Activated T-cell treated with anti-CD3 and anti-CD28 coated beads for 48 hours (primary cell): ENCODE data around the gene IGFN1.
"Not testable (repeated sequence)": the region's sequence is repeated elsewhere in the genome, so short reads cannot be mapped to it uniquely, and the experiment has no call there.

Experiments used
- DNase-seq: peaks from one replicate; pipeline ENCODE4 v3.0.0-alpha.2; 2020; ENCODE audit warnings: low read depth

IGFN1 gene

DNA sequence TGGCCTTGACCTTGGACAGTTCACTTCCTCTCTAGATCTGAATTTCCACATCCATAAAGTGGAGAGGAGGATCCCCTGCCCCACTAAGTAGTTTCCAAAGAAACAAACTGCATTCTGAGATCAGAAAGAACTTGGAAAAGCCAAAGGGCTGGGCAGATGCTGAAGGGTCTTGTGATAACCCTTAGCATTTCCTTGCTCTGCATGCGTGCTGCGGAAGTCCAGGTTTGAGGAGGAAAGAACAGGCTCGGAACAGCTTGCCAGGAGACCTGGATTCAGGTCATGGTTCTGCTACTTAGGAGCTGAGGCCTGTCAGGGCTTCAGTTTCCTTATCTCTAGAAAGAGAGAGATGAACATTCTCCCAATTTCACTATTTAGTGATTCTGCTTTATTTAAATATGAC, 27.2 kb downstream of the IGFN1 start:
- DNase-seq = no peak

DNA sequence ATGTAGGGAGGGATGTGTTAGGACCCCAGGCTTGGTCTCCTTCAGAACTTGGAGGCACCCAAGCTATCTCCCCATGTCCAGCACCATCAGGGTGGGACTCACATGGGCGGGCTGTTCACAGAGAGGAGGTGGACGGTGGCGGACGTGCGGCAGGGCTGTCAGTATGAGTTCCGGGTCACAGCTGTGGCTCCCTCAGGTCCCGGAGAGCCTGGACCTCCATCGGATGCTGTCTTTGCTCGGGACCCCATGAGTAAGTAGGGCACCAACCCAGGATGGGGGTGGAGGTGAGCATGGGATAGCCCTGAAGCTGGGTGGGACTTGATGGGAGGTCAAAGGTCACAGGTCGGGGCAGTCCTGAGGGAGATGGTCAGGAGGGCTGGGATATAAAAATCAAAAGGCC, 27.8 kb downstream of the IGFN1 start:
- no peak for DNase-seq

DNA sequence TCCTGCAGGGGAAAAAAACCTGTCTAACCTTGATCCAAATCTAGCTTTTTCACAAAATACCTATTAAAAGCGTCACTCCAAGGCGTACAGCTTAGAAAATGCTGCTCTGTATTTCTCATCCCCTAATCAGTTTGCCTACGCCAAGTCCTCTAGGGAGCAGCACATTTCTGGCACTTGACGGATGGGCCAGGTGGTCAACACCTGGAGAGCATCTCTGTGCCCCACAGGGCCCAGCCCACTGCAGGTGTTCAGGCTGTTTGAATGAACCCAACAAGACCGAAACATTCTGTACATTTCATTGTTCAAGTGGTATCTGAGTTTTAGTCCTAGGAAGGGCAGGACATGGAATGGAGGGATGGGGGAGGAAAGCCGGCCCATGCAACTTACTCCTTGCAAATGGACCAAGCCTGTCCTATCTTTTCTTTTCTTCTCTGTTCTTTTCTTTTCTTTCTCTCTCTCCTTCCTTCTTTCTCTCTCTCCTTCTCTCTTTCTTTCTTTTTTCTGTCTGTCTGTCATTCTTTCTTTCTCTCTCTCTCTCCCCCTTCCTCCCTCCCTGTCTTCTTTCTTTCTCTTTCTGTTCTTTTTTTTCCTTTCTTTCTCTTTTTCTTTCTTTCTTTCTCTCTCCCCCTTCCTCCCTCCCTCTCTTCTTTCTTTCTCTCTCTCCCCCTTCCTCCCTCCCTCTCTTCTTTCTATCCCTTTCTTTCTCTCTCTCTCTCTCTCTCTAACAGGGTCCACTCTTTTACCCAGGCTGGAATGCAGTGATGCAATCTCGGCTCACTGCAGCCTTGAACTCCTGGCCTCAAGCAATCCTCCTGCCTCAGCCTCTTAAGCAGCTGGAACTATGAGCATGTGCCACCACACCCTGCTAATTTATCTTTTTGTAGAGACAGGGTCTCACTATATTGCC, 29.1 kb downstream of the IGFN1 start:
- DNase-seq = no peak

DNA sequence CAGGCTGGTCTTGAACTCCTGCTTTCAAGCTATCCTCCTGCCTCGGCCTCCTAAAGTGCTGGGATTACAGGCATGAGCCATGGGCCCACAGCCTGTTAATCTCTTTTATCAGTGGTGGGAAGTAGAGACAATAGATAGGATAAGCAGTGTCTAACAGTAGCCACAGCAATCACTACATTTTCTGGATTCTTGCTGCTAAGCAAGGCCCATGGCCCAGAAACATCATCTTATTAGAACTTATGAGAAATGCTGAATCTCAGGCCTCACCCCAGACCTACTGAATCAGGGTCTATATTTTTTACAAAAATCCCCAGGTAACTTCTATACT, 29.7 kb downstream of the IGFN1 start:
- DNase-seq = no peak

DNA sequence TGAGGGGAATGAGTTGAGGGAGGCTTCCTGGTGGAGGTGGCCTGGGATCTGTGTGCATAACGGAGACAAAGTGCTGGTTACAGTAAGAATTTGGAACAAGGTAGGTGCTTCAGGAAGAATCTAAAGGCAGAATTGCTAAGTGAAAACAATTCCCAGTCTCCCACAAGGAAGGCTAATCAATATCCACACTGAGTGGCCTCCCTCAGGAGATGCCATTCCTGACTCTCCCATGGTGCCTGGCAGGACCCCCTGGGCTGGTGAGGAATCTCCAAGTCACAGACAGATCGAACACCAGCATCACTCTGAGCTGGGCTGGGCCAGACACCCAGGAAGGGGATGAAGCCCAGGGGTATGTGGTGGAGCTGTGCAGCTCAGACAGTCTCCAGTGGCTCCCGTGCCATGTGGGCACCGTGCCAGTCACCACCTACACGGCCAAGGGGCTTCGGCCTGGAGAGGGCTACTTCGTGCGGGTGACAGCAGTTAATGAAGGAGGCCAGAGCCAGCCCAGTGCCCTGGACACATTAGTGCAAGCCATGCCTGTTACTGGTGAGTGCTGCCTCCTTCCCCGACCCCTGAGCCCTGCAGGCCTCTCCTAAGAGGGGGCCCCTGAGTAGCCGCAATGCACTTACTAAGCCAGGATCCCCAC, 30.7 kb downstream of the IGFN1 start:
- DNase-seq = no peak

DNA sequence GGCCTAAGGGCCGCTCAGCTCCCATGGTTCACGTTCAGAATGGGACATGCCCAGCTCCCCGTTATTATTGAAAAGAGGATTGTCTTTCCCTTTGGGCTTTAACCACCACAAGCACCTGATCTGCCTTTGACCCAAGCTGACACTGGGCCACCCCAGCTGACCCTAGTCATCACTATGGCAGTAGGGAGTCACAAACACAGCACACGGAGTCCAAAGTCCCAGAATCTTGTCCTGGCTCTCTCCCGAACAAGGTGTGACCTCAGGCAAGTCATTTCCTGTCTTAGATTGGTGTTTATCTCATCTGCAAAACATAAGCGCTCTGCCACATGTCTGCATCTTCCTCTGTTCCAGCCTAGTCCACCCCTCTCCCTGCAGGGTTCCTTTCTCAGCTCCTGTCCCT, 31.5 kb downstream of the IGFN1 start:
- DNase-seq = no peak

DNA sequence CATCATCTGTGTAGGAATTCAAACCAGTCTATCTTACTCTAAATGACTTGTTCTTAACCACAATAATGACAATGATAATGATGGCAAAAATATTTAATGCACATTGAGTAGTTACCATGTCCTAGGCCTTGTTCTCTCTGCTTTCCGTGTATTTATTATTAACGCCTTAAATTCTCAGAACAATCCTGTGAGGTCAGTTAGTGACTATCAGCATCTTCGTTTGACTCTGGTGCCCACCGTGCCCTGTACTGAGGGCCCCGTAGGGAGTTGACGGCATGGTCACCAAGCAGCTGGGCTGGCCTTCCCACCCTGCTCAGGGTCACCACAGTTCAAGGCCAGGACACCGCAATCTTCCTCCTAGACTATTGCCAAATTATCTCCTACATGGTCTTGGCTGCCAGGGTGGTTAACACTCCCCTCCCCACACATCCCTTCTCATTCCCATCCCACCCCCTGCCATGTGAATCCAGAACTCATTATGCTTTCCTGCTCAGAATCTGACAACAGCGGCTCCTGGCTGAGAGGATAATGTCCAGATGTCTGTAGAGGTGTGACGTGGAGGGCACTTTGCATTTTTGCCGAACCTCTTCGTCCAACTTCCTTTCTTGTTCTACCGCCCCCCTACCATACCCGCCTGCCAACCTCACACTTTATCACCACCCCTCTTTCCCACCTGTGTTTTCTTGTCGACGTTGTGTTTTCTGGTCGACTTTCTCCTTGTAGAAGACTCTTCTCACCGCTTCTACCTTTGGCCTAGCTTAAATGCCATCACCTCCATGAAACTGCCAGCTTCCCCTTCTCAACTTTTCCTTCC, 33.4 kb downstream of the IGFN1 start:
- DNase-seq = no peak

DNA sequence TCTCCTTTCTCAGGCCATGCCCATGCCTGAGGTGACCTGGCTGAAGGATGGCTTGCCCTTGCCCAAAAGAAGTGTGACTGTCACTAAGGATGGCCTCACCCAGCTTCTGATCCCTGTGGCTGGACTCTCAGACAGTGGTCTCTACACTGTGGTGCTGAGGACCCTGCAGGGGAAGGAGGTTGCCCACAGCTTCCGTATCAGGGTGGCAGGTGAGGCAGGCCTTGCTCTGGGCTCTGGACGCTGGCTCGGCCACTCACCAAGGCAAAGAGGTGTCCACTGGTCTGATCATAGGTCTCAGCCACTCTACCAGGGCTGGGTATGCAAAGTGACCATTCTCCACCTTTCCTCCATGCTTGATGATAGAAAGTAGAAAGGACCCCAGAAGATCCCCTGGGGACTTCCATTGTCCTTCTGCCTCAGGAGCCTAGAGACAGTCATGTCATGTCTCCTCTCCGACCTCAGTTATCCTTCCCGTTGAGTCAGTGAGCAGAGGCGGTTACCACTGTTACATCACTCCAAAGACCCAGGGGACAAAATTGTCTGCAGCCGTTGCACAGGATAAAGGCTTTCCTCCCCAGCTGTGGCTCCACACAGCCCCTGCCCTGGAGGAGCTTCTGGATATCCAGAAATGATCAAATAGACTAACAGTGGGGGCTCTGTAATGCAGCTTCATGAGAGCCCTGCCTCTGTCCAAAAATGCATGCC, 34.2 kb downstream of the IGFN1 start:
- DNase-seq = no peak

DNA sequence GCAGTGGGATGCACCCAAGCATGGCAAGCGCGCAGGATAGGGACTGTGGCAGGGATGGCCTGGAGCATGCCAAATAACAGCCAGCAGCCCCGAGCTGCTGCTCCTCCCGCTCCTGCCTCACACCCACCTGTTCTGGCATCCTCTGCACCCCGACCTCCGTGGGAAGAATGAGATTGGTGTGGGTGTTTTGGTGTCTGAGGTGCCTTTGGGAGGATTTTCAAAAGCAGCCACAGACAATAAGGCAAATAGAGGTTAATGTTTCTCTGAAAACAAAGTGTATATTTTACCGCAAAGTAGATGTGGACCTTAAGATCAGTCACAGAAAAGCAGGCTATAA, 35.5 kb downstream of the IGFN1 start:
- no peak for DNase-seq

DNA sequence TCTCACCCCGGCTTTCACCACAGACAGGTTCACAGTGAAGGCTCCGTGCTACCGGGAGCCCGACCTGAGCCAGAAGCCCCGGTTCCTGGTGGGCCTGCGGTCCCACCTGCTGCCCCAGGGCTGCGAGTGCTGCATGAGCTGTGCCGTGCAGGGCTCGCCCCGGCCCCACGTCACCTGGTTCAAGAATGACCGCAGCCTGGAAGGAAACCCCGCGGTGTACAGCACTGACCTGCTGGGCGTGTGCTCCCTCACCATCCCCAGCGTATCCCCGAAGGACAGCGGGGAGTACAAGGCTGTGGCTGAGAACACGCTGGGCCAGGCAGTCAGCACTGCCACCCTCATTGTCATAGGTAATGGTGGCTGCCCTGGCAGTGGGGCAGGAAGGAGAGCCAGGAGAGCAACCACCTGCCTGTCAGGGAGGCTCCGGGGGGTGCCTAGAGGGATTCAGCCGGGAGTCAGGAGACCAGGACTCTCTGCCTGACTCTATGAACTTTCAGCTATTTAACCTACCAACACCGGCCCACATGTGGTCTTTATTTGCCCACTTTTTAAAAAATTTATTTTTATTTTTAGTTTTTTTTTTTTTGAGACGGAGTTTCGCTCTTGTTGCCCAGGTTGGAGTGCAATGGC, 36.4 kb downstream of the IGFN1 start:
- DNase-seq = no peak

DNA sequence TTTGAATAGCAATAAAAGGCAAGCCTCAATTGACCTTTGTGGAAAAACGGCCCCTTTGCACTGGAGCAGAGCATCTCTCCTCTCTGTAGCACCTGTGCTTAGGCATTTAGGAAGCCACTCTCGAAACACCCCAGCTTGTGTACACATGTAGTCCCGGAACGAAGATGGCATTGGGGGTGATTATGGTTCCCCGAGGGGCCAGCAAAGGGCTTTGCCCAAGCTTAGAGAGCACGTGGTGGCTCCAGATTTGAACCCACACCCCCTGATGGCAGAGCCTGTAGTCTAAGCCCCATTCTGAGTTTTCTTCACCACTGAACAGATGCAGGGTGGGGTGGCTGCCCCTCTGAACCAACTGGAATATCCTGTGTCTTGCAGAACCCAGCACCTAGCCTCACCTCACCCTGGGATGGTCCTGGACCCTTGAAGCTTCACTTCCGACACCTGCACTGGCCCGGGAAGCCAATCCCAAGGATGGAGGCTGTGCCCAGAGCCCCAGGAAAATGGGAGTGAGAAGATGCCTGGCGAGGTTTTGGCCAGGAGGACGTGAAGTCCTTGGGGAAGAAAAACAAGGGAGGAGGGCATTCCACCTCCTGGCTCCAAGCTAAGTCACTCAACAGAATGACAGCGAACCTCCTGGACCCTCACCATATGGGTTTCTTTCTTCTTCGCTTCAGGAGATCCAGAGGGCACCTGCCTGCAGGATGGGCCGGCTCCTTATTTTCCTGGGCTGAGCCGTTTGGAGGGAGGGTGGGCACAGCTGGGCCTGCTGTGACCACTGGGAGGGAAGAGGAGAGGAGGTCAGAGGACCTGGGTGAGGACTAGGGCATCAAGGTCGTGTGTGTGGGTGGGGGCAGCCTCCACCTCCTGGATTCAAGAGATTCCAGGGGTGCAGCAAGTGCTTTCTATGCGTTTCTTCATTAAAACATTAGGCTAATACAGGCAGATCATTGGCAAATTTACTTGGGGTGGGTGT, 37.7 kb downstream of the IGFN1 start:
- no peak for DNase-seq

DNA sequence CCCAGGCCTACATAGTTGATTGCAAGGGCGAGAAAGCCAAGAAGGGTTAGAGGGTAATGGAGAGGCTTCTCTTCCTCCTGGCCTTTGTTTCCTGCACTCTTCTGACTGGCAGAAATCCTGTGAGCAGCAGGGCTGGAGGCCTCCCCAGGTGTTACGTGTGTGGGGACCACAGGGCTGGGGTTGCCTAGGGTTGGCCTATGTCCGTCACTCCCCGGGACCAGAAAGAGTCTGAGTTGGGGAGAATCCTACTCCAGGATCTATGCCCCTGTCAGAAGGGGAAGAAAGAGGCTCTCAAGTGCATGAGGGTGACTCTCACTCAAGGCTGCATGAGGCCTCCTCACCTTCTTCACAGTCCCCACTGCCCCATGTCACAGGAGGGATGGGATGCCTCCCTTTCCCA, 38.5 kb downstream of the IGFN1 start:
- DNase-seq = no peak

DNA sequence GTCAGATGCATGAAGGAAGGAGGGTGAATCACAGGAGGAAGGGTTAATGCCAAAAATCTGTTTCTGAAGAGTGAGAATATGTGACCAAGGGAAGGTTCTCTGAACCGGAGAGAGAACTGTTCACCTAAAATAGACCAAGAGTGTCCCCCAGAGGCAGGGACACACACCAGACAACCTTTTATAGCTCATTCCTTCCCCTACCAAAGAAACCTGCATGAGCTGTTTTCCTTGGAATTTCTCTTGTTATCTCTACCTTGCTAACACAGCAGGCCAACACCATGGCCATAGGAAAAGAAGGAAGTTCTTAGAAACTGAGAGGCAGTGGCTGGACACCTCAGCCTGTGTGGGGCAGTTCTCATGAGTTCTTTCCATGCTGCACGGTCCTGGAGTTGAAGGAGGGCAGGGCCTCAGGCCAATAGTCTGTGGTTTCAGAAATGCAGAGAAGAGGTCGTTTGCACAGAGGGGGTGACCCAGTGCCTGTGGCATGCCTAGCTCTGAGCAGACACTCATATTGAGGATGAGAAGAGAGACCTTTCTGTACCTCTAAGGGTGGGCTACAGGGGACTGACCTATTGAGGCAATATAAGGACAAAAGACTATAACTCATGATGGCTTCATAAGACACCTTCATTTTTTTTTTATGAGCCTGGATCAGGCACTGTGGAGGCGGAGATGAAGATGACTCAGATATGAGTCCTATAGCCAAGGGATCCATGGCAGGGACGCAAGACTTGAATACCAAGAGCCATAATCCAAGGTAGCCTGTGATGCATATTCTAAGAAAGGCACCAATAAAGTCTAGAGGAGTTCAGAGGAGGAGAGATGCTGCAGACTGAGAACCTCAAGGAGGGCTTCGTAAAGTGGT, 39.4 kb downstream of the IGFN1 start:
- DNase-seq = no peak

DNA sequence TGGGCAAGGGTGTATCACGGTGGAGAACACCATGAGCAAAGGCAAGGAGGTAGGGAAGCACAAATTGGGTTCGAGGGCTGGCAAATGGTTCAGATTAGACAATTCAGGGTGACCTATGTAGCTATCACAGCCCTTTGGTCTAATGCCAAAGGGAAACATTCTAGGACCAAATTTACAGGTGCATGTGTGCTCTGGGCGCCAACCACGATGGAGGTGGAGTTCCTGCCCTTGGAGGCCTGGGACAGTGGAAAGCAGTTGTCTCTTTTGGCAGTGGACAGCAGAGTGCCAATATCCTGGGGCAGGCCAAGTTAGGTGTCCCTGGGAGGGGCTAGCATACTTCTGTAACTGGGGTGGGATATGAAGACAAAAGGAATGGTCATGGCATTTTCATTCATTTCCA, 40.1 kb downstream of the IGFN1 start:
- DNase-seq = no peak

DNA sequence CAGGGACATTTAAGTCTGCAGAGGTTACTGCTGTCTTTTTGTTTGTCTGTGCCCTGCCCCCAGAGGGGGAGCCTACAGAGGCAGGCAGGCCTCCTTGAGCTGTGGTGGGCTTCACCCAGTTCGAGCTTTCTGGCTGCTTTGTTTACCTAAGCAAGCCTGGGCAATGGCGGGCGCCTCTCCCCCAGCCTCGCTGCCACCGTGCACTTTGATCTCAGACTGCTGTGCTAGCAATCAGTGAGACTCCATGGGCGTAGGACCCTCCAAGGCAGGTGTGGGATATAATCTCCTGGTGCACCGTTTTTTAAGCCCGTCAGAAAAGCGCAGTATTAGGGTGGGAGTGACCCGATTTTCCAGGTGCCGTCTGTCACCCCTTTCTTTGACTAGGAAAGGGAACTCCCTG, 49.0 kb downstream of the IGFN1 start:
- DNase-seq = not testable (repeated sequence)

DNA sequence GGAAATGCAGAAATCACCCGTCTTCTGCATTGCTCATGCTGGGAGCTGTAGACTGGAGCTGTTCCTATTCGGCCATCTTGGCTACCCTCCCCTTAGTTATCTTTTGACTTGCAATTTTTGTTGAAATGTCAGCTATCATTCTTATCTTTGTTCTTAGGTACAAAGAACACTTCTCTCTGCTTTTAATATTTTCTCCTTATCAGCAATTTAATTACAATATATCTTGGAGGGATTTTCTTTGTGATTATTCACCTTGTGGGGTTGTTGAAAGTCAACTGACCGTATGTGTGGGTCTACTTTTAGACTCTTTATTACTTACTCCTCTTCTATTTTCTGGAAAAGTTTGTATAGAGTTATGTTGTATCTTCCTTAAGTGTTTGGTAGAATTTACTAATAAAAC, 49.5 kb downstream of the IGFN1 start:
- DNase-seq = no peak

DNA sequence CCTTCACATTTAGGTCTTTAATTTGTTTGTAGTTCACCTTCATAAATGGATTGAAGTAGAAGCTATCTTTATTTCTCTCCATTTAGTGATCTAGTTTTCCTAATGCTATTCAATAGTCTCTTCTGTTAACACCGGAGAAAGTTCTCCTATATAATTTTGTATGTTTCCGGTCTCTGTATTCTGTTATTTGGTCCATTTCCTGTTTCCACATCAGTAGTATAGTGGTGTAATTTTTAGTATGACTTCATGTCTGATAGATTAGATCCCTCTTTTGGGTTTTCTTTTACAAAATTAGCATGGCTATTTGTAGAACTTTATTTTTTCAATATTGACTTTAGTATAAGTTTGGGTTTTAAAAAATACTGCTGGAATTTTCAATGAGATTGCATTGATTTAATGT, 51.1 kb downstream of the IGFN1 start:
- DNase-seq = no peak

DNA sequence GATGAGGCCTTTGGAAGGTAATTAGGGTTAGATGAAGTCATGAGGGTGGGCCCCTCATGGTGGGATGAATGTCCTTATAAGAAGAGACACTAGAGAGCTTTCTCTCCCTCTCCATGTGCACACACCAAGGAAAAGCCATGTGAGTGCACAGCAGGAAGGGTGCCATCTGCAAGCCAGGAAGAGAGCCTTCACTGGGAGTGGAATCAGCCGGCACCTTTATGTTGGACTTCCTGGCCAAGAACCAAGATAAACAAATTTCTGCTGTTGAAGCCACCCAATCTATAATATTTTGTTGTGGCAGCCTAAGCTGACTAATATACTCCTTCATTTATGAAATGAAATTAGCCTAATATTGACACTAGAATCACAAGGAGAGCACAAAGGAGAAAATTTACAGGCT, 54.5 kb downstream of the IGFN1 start:
- DNase-seq = no peak

DNA sequence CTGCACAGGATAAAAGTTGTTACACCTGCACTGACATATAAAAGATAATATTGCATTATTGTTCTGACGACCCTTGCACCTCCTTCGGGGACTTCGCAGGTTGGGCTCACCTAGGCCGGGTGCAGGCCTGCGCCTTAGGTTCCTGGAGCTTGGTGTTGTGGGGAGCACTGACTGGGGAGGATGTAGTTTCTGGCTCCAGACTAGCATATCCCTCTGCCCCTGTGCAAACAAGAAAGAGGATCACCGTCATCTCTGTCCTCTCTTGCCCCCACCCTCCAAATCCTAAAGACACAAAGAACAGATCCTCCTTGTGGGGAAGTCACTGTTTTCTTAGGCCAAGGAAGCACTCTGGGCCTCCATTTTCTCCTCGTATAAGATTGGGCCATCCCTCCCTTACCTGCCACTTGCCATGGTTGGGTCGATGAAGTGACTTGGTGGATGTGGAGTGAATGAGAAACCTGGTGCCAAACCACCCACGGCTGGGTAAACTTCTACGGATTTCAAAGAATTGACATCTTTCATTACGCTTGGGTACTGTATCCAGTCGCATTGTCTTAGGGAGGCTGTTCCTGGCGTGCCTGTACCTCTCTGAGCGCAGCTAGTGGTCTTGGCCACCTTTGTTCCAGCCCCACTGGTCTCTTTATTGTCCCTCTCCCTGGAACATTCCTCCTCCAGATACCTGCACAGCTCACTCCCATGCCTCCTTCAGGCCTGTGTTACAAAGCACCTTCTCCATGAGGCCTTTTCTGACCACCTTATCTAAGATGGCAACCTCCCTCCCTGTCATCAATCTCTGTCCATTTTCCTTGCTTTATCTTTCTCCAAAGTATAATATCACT, 58.3 kb downstream of the IGFN1 start:
- DNase-seq = no peak
